ENCODE data around the gene TTYH1.

DNA sequence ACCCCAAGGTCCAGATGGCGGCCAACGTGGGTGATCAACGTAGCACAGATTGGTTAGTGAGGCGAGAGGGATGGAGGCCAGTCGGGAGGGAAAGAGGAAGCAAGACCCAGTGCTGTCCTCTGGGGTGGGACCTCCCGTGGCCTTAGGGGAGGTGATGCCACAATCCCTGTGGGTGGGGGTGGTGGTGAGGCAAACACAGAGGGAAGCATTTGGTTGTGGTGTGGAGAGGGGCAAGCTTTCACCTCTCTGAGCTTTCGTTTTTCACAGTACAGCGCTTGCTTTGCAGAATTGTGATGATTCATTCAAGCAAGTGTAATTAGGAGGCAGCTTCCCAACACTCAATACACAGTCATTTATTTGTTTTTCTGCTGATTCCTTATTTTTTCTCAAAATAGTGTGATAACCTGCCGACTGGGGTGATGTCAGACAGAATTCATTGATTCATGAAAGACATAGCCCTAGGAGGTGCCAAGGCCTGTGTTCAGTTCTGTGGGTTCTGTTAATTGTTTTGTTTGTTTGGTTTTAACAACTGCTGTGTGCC lies 36.1 kb downstream of the TTYH1 start:
- TF ChIP-seq, protein P1, sequence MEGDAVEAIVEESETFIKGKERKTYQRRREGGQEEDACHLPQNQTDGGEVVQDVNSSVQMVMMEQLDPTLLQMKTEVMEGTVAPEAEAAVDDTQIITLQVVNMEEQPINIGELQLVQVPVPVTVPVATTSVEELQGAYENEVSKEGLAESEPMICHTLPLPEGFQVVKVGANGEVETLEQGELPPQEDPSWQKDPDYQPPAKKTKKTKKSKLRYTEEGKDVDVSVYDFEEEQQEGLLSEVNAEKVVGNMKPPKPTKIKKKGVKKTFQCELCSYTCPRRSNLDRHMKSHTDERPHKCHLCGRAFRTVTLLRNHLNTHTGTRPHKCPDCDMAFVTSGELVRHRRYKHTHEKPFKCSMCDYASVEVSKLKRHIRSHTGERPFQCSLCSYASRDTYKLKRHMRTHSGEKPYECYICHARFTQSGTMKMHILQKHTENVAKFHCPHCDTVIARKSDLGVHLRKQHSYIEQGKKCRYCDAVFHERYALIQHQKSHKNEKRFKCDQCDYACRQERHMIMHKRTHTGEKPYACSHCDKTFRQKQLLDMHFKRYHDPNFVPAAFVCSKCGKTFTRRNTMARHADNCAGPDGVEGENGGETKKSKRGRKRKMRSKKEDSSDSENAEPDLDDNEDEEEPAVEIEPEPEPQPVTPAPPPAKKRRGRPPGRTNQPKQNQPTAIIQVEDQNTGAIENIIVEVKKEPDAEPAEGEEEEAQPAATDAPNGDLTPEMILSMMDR (IDR thresholded peaks at IDR 0.05; ENCODE audit: low read depth, low read length): no peak
- TF ChIP-seq EZH2phosphoT487 (IDR thresholded peaks at IDR 0.05; ENCODE audit: low read depth): no peak
